HG03060 (cell line): ENCODE results near the gene HOXD3.

ENCODE experiments used
- ATAC-seq: cut with Tn5 transposase; IDR thresholded peaks from one replicate; pipeline ENCODE4 v1.9.1; 2021; ENCODE audit warnings: low read depth, moderate number of reproducible peaks; ENCODE audit not compliant: unreplicated experiment

Gene HOXD3

DNA sequence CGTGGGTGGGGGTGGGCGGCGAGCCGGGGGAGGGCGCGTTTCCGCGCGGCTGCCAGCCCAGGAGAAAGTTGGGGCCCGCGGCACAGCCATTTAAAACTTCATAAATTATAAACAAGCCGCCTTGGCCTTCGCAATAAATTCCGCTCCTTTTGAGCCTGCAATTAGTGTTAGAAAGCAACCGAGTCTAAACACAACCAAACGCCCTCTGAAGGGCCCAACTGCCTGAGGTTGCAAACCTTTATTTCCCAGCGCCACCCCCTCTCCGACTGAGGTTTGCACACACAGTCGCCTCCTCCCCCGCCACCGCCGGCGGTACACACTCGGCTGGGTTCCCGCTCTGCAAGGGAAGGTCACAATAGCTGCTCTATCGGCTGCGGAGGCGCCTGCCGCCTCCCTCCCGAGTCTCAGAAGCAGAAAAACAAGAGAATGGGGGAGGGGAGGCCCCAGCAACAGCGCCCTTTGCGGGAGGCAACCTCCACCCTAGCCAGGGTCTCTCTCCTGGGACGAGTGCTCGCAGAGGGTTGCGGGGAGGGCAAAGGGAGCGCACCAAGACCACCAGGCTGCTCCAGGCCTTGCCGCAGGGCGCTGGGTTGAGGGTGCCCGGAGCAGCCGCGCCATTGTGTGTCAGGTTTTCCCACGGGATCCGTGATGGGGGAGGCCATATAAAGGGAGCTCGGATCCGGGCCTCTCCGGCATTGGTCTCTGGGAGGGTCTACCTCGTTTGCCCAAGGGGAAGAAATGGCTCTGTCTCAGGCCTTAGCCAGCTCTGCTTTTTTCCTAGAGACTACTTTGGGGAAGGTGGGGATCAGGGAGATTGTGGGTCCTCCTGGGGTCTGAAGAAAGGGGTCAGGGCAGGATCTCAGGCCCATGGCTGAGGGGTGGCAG lies 18.0 kb downstream of the HOXD3 start:
- ATAC-seq: no peak

DNA sequence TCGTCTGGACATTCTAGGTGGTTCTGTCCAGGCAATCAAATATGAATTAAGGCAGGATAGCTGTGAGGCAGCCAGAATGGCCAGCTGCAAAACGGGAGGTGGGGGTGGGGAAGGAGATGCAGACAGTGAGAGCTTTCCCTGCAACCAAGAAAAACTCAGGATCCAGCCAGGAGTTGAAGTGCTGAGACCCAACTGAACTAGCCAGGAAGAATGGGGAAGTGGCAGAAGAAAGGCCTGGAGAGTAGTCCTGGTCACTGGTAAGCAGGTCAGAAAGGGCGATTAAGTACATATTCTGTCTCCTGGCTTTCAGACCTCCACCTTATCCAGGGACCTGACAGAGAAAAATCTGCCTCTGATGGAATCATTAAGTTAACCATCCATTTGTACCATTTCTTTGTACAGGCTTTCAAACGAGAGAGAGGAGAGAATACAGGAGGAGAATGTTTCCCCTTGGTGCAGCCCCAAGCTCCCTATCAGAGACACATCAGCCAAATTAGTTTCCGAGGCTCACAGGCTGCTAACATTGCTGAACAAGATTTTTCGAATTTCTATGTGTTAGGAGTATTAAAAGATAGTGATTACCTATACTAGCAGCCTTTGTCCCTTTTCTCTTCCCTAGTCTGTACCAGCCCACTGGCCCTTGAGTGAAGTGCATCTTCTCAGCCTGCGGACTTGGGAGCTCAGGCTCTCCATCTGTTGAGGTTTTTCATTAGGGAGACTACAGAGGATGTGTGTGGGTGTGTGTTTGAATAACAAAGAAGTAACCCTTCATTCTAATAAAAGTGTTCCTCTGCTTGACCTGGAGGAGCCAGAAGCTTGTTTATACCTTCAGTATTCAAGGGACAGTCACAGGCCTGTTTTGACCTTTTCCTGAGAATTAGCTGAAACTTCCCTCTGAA lies 18.9 kb downstream of the HOXD3 start:
- no peak for ATAC-seq

DNA sequence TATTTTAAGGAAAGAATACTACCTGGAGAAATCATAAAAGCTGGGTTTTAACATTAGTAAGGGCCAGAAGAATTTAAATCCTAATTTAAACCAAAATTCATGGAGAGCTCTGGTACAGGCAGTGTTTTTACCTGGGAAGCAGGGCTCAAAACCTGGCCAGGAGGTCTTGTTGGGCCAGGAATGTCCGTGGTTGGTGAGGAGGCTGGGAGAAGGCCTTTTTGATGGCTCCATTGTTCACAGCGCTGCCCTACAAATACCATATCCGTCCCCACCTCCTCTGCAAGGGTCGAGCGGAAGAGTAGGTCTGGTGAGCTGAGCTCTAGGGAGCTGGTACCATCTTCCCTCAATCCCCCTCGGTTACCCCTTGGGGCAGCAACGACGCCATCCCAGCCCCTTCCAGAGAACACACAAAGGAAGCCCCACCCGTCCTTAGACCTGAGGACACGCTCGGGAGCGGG lies 20.5 kb downstream of the HOXD3 start:
- no peak for ATAC-seq

DNA sequence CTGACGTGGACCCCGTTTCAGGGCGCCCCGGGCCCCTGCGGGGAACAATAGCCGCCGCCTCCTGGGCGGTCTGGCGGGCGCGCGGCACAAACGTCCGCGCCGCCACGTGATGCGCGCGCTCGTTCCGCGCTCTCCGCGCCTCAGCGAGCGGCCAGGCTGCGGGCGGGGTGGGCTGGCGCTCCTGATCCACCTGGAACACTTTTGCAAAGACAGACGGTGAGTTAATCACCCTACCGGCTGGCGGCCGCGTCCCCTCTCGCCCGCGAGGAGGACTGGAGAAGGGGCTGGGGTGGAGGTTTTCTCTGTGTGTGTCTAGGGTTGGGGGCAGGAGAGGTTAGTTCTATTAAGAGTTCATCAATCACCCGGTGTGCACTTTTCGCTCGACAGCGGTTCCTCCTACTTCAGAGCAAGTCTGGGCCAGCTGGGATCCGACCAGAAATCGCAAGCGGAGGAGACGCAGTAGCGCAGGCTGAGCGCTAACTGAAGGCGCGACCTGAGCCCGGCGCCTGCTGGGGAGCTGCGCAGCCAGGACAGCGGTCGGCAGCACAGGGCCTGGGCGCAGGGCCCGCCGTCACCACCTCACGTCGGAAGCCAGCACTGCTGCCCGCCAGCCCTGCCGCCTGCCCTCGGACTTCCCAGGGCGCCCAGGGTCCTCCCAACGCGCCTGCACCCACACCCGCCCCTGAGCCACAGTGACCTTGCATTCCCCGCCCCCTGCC lies 21.1 kb downstream of the HOXD3 start:
- ATAC-seq: no peak

DNA sequence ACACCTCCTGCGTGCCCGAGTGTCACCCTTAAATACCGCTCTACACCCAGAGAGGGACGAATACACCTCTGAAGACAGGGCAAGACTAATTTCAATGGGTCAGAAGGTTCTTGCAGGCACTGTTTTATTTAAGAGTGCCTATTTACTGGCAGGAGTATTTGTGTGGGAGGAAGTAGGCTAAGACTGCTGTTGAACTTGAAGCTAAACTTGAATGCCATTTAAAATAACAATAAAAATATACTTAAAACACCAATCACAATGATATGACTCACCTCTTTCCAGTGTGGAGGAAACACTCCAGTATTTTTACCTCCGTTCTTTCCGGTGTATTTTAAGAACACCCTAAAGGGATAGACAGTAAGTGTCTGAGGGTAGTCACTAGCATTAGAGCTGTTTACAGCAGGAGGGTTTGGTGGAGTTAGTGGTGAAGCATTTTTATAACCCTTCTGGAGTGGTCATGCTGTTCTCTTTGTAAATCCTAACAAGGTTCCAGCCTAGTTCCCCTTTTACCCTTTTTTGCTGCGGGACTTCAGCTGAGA lies 21.7 kb downstream of the HOXD3 start:
- ATAC-seq: no peak

DNA sequence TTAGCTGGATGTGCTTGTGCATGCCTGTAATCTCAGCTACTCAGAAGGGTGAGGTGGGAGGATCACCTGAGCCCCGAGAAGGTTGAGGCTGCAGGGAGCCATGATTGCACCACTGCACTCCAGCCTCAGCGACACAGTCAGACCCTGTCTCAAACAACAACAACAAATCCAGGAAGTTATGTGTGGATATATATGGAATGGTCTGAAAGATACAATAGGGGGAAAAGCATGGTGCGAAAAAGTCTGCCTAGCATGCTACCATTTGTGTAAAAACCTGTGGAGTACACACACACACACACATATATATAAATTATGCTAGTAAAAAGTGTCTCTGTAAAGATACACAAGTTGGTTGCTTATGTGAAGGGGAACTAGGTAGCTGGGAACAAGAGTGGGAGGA lies 24.4 kb downstream of the HOXD3 start:
- ATAC-seq: no peak

DNA sequence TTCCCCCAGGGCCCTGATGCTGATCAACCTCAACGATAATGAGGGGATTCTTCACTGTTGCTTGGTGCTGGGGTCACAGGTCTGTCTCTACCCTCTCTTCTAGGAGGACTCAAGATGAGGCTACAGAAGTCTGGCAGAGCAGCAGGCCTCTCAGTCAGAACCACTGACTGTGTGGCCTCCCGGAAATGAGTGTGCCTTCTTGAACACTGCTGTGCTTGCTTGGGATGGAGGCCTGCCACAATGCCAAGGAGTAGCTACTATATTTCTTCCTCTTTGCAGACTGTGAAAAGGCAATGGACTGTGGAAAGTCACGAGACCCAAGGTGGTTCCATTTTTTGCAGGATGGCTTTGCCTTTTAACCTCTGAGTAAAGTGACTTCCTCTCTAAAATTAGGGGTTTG lies 25.6 kb downstream of the HOXD3 start:
- no peak for ATAC-seq

DNA sequence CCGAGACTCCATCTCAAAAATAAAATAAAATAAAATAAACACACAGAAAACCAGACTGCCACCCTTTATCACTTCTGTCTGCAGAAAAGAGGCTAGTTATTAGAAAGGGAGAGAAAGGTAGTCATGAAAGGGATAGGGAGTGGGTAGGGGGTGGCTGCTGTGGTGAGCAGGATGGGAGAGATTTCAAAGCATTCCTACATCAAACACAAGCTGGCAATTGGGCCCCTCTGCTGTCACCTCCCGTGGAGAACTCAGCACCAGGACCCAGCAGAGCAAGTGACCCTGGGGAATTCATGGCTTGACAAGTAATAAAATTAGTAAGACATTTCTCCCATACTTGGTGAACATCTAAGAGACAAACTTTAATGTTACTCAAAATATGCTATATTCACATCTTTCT lies 27.6 kb downstream of the HOXD3 start:
- ATAC-seq: no peak

DNA sequence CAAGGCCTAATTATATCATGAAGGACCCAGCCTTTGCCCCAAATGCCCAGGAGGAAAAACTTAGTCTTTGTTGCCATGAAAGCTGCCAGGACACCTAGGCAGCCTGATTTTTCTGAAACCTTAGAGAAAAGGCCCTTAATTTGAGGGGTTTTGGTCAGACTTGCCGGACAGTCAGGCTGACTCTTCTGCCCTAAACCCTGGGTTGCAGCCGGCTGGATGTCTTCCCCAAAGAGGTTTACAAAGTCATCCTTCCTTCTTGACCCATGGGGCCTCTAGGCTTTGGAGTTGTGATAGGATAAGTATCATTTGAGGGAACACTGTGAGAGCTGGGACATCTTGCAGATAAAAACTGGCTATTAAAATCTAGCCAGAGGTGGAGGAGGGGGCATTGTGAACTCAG lies 28.9 kb downstream of the HOXD3 start:
- no peak for ATAC-seq

DNA sequence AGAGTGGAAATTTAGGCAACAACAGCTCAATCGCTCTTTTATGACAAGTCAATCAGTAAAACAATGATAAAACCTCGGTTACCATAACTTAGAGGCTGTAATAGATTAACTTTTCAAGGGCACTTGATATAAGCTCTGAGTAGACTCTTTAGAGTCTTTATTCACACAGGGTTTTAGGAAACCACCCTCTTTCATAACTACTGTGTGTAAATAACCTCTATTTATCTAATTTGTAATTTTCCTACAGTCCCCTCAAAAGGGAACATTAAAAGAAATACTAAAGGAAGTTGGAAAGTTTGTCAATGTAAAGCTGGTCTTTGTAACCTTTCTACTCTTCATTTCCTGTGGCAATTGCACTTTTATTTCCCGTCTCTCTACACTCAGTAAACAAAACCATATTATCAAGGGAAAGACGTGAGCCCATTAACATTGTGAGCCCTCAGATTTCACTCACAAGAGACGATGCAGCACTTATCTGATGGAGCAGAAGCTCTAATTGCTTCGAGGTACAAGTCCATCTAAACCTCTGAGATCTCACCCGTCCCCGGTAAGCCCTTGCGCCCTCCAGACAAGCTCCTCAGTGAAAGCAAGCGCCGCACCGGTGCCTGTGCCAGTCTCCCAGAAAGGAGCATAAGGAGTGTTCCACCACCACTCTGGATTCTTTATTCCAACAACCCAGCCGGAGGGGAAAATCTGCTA lies 30.2 kb downstream of the HOXD3 start:
- ATAC-seq: no peak

DNA sequence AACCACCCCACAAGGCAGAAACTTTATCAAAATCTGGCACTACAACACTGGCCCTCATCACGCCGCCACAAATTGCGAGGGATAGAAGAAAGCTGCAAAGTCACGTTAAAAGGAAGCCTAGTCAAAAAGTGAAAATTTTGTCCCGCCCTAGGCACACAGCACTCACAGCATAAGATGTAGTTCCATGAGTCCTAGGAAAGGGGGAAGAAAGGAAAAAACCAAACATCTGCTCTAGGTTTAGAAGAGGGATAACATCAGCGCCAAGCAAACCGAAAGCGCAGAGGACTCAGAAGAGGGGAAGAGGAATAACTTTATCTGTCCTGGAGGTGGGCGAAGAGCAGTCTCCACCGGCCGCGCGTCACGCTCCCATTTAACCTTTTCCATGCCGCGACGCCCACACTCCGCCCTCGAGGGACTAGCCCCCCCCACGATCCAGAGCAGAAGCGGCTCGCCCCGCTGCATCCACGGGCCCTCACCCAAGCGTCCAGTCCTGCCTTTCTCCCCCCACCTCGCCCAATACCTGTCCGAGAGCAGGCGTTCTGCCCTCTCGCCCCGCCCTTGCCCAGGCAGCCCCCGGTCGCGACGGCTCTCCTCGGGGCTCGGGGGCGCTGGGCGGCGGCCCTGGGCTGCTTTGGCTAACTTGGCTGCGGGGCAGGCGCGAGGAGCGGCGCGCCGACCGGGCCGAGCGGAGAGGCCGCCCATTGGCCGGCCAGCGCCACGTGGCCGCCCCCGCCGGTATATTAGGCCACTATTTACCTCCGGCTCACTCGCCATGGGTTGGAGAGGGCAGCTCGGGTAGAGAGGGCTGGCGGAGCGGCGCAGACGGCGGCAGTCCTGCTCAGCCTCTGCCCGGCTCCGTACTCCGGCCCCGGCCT lies 31.0 kb downstream of the HOXD3 start, which contains the start of gene HOXD1:
Gene HOXD1 (plus strand): TSS at position 770 of the 875 bp plus-strand sequence. CDS start 134 bp downstream, outside the sequence.
- no peak for ATAC-seq

DNA sequence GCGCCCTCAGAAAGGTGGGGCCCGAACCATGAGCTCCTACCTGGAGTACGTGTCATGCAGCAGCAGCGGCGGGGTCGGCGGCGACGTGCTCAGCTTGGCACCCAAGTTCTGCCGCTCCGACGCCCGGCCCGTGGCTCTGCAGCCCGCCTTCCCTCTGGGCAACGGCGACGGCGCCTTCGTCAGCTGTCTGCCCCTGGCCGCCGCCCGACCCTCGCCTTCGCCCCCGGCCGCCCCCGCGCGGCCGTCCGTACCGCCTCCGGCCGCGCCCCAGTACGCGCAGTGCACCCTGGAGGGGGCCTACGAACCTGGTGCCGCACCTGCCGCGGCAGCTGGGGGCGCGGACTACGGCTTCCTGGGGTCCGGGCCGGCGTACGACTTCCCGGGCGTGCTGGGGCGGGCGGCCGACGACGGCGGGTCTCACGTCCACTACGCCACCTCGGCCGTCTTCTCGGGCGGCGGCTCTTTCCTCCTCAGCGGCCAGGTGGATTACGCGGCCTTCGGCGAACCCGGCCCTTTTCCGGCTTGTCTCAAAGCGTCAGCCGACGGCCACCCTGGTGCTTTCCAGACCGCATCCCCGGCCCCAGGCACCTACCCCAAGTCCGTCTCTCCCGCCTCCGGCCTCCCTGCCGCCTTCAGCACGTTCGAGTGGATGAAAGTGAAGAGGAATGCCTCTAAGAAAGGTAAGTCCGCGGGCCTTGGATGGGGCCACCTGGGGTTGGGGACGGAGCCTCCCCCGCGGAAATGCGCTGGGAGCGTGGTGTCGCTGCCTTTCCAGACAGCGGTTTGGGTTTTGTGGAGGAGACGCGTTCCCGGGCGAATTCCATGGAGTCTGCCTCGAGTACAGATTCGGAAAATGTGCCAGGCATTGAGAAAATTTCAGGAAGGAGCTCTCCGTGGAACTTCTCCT lies 31.9 kb downstream of the HOXD3 start:
- ATAC-seq: no peak

DNA sequence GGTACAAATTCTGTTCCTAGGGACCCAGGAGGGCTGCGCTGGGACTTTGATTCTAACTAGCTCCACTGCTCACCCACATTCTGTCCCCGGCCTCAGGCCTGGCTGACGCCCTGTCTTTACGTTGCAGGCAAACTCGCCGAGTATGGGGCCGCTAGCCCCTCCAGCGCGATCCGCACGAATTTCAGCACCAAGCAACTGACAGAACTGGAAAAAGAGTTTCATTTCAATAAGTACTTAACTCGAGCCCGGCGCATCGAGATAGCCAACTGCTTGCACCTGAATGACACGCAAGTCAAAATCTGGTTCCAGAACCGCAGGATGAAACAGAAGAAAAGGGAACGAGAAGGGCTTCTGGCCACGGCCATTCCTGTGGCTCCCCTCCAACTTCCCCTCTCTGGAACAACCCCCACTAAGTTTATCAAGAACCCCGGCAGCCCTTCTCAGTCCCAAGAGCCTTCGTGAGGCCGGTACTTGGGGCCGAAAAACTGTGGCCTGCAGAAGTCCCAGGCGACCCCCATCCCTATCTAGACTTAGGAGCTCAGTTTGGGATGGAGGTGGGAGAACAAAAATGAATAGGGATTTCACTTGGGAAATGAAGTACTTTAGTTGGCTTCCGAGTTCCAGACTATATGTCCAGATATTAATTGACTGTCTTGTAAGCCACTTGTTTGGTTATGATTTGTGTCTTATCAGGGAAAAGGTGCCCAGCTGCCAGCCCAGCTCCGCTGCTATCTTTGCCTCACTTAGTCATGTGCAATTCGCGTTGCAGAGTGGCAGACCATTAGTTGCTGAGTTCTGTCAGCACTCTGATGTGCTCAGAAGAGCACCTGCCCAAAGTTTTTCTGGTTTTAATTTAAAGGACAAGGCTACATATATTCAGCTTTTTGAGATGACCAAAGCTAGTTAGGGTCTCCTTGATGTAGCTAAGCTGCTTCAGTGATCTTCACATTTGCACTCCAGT lies 32.9 kb downstream of the HOXD3 start:
- no peak for ATAC-seq

DNA sequence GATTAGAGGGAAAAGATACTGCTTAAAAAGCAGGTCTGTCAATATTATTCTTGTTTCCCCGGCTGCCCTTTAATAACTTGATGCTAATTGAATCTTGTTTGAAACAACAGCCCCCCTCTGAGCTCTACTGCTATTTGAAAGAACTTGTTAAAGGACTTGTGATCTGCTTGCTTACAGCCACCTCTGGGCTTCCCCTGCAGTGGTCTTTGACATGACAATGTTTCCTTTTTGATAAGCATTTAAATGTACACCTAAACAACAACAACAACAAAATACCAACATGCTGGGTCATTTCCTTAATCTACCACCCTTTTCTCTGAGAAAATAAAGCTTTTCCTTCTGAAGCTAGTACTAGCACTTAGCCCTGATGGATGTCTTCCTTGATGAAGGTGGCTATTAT lies 35.2 kb downstream of the HOXD3 start:
- ATAC-seq: no peak

DNA sequence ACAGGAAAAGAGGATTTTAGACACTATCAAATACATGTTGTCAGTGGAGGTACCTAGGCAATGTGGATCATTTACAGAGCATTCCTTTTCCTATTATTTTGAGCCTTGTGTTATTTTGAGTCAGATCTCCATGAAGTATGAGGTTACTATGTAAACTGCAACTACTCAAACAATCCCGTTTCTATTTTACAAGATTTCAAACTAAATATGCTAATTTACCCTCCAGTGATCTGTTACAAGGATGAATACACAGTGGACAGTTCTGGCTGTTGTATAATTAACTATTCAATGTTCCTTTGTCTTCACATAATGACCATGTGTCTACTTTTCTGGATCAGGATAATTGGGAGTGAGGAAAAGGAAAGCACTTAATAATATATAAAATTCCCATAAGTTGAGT lies 35.9 kb downstream of the HOXD3 start:
- ATAC-seq: no peak

DNA sequence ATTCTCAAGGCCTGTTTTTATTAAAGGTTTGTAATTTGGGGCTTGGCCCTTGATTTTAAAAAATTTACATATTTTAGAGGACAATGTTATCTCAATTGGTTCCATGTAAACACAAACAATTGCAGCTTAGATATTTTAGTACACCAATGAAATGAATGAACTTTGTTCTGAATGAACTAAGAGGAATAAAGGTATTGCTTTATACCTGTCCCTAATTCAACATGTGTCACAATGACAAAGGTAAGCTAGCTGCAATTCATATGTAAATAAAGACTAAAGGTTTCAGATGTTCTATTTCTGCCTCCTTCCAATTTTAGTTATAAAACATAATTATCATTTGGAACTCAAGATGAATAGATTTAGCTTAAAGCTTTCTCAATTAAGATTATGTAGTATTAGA lies 42.8 kb downstream of the HOXD3 start:
- ATAC-seq: no peak

DNA sequence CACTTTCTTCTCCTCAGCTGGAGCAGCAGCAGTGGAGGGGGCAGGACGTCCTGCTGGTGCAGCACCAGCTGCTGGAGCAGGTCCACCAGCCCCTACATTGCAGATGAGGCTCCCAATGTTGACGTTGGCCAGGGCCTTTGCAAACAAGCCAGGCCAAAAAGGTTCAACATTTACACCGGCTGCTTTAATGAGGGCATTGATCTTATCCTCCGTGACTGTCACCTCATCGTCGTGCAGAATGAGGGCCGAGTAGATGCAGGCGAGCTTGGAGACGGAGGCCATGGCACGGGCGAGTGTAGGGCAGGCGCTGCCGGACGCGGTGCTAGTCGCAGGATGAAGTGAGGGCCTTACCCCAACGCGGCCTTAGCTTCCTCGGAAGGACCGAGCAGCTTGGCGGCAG lies 43.9 kb downstream of the HOXD3 start:
- ATAC-seq: no peak
